ENCODE data around the gene RILPL1. TPM values are rescaled to one million over a fixed set of nuclear protein-coding genes. Genes with fewer than 3 reads are reported as not detected.
"Not testable (repeated sequence)": the region's sequence is repeated elsewhere in the genome, so short reads cannot be mapped to it uniquely, and the experiment has no call there.

RILPL1 gene
- total RNA-seq, 2 donors from 2014 or later = 91.7 to 98.0 TPM

DNA sequence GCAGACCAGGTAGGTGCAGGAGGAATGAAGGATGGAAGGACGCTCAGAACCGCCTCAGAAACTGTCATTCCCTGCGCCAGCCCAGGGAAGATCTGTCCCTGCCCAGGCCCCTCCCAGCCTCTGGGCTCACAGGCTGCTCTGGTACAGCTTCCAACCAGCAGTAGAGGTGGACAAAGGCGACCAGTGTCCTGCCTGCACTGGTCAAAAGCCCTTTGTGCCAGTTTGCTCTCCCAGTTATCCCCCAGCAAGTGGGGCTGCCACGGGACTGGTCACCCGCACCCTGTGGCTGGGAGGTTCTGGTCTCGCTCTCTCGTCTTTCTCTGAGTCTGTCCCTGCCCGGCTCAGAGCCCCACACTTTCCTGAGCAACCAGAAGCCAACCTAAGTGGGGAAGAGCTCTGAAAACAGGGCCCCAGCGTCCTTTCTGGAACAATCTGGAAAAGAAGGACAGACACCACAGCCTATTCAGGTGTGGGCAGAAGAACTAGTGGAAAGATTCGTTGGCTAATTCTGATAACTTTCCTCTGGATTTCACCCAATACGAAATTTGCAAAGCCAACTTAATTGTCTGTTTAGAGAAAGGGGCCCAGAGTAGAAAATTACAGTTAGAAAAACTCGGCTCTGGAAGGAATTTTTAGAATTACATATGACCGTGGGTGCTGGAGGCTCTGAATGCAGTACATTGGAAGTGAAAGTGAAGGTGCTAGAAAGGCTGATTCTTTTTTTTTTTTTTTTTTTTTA lies 53.9 kb downstream of the RILPL1 start:
- ATAC-seq (peak; percentile 63 to 70), DNase-seq (no peak)
- intact Hi-C loops (cut with DNase I) = no loop called here

DNA sequence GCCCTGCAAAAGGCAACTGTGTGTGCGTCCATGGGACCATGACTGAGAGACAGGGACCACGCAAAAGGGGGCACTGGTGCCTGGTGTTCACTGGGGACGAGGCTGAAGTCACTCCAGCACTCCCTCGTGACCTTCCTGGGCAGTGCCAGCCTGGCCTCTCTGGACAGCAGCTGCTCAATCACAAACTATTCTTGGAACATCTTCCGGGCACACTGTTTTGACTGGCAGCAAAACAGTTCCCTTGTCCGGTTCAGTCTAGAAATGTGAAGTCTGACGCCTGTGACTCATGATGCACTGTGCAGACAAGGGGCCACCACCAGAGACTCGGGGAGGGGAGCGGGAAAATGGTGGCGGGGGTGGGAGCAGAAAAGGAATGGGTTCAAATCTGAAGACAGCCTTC lies 54.8 kb downstream of the RILPL1 start:
- peak; percentile 90 for ATAC-seq
- peak; percentile 81 for DNase-seq
- intact Hi-C loops (cut with DNase I) = no loop called here

DNA sequence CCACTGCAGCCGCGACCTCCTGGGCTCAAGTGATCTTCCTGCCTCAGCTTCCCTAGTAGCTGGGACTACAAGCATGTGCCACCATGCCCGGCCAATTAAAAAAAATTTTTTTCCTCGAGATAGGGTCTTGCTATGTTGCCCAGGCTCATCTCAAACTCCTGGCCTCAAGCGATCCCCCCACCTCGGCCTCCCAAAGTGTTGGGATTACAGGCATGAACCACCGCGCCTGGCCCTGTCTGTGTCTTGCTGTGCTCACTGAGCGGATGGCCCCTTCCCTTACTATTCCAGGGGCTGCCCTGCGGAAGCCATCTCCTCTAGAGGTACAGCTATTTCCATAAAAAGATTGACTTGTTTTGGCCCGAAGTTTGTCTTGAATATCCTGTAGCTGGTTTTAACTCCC lies 55.5 kb downstream of the RILPL1 start:
- ATAC-seq = no peak
- intact Hi-C loops (cut with DNase I) = no loop called here
- DNase-seq = no peak

DNA sequence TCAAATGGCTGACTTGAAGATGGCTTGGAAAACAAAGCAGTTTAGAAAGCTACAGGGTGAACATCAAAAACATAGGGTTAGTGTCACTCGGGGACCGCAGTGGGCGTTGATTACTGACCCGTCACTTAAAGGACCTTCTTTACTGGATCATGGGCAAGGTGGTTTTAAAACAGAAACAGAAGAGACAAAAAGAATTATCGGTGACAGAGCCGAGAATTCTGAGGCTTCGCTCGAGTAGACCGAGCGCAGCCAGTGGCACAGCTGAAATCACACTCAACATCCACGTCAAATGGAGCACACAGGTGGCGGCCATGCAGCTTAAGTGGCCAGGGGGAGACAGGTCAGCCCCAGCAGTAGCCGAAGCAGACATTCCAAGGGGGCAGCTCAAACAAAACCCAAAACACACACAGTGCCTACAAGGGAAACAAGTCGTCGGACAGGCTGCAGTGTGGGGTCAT lies 58.2 kb downstream of the RILPL1 start:
- intact Hi-C loops (cut with DNase I) = no loop called here
- DNase-seq (no peak), ATAC-seq (no peak)

DNA sequence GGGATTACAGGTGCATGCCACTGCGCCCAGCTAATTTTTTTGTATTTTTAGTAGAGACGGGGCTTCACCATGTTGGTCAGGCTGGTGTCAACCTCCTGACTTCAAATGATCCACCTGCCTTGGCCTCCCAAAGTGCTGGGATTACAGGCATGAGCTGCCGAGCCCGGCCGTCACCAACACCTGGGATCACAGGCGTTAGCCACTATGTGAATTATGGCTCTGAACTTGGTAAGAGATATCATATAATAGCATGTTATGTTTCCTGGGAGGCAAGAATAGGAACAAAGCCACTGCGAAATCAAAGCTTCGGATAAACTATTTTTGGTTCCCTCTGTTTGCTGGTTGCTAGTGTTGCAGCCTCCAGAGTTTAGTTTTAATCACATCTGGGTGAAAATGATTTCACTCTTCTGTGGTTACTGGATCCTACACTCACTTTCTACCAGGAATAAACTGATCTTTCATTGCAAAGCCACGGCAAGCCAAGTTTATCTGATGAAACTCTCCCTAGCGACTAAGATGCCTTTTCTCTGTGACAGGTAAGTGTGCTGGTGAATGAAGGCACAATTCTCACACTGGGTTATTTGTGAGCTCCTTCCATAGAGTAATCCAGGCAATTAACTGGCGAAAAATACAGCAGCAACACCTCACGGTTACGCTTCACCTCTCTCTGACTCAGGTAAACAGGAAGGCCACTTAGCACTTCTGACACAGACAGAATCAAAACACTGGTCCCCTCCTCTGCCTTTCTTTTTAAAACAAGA lies 58.9 kb downstream of the RILPL1 start:
- ATAC-seq (no peak), DNase-seq (peak; percentile 48)
- intact Hi-C loops (cut with DNase I) = loop anchor here in 1 of 2 donors (5.0 kb wide), 1 partner anchor 58 kb away; the partner anchor contains the start of gene RILPL1

DNA sequence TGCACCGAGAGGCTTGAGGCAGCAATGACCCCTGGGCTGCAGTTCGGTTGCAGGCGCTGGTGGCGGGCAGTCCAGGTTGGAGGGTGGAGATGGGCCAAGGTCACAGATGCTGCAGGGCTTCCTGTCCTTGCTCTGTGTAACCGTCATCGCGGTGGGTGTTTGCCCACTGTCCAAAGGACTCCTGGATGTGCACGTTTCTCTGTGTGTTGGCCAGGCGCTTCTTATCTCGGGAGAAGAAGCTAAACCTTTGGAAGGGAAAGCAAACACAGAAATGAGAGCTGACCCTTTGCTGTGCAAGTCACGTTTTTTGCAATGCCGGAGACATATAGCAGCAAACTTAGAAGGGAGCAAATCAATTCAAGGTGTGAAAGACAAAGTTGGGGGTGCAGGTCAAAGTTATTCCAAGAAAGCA lies 61.1 kb downstream of the RILPL1 start:
- intact Hi-C loops (cut with DNase I) = loop anchor here in 1 of 2 donors (5.0 kb wide), 1 partner anchor 60 kb away; the partner anchor contains the start of gene RILPL1
- no peak for ATAC-seq
- DNase-seq = no peak

DNA sequence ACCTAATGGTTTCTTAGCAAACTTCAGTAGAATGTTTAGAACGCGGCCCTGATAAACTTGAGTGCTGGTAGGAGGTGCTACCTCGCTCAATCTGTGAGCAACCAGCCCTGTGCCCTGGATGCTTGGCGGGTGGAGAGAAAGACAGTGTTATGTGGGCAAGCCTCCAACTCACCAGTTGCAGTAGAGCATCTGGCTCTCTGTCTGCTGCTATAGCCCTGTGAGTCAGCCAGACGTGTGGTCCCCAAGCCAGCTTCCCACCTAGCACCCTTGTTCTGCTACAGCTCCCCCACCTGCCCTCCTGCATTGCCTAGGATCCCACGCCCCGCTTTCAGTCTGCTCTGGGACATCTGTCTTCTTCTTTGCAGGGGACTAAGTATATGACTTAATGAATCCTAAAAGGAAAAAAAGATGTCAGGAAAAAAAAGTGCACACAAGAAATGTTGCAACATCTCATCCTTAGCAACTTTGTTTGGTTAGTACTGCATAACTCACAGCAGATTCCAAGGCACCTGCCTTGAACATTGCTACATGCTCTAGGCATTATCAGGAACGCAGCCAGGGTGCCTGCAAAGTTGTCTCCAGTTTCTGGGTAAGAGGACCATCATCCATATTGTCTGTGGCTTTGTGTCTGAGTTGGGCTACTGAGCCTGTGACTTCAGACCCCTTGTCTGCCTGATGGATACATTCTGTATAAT lies 62.0 kb downstream of the RILPL1 start:
- ATAC-seq (peak; percentile 90 to 95), DNase-seq (peak; percentile 60)
- intact Hi-C loops (cut with DNase I) = loop anchor here in 1 of 2 donors (5.0 kb wide), 1 partner anchor 61 kb away; the partner anchor contains the start of gene RILPL1

DNA sequence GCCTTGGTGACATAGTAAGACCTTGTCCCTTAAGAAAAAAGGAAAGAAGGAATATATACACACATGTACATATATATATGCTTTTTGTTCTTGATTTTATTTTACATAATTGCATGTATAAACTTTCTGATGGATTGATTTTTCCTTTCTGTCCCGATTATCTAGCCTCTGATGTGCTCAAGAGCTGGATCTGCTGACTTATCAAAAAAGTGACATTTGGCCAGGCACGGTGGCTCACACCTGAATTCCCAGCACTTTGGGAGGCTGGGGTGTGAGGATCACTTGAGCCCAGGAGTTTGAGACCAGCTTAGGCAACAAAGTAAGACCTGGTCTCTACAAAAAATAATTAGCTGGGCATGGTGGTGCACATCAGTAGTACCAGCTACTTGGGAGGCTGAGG lies 63.5 kb downstream of the RILPL1 start:
- no peak for DNase-seq
- ATAC-seq = no peak
- intact Hi-C loops (cut with DNase I) = loop anchor here in 1 of 2 donors (5.0 kb wide), 2 partner anchors 52 to 62 kb away; partner anchors contain the start of gene RILPL1

DNA sequence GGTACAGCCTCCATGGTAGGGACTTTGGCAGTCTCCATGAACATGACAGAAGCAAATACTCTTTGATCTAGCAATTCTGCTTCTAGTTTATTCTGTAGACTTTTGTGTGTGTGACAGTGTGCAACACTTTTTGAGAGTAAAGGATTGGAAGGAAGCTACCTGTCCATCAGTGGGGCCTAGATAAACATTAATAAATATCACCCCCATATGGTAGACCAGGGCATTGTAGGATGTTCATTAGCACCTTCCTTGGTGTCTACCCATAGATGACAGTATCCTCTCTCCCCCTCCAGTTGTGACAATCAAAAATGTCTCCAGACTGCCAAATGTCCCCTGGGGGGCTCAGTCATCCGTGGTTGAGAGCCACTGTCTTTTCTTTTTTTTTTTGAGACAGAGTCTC lies 64.7 kb downstream of the RILPL1 start:
- intact Hi-C loops (cut with DNase I) = loop anchor here in 1 of 2 donors (5.0 kb wide), 1 partner anchor 54 kb away; no protein-coding TSS in a partner anchor
- no peak for ATAC-seq
- DNase-seq = no peak

DNA sequence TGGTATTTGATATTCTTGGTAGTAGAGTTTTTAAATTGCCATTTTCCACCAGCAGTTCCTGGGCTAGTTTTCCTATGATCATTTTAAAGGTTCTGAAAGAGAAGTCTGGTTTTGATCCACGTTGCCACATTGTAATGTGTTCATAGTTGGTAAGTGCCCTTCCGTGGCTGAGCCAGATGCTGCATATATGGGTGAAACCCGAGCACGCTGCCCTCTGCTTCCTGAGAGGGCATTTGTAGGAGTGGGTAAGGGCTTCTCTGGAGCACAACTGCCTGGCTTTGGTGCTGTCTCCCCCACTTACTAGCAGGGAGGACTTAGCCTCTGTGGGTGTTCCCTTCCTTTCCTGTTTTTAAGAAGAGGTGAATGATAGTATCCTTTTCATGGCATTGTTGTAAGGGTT lies 68.4 kb downstream of the RILPL1 start:
- DNase-seq = no peak
- peak in 1 of 2 donors; percentile 62 for ATAC-seq
- intact Hi-C loops (cut with DNase I) = loop anchor here in 1 of 2 donors (5.0 kb wide), 1 partner anchor 57 kb away; no protein-coding TSS in a partner anchor

DNA sequence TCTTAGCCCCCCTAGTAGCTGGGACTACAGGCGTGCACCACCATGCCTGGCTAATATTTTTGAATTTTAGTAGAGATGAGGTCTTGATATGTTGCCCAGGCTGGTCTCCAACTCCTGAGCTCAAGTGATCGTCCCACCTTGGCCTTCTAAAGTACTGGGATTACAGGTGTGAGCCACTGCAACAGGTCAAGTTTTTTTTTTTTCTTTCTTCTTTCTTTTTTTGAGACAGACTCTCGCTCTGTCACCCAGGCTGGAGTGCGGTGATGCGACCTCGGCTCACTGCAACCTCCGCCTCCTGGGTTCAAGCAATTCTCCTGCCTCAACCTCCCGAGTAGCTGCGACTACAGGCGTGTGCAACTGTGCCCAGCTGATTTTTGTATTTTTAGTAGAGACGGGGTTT lies 70.3 kb downstream of the RILPL1 start:
- ATAC-seq; intact Hi-C loops (cut with DNase I); DNase-seq: not testable (repeated sequence)

DNA sequence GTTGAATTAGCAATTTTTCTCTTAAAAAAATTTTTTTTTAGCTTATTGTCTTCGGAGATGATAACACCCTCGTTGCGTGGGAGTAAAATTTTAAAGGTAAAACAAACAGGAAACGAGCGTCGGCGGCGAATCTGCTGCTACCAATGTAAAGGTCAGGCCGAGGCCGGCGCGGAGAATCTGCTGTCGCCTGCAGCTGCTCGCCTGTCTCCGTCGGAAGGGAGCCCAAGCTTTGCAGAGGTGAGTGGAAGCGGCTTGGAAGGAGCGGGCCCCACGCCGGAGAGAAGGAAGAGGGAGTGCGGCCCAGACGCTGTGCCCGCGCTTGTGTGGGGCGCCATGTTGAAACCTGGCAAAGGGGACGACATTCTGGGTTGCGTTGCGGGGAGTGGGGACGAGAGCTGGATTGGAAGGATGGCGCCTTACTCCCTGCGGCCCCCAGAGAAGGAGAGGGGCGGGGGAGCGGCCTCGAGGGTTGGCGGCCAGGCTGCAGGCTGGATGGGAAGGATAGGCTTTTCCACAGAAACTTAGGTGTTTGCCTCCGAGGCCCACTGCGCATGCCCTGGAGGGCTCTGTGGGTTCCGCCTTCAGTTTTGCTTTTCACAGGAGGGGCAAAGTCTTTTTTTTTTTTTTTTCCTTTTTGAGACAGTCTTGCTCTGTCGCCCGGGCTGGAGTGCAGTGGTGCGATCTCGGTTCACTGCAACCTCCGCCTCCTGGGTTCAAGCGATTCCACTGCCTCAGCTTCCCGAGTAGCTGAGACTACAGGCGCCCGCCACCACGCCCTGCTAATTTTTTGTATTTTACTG lies 75.3 kb downstream of the RILPL1 start, which contains the start of gene SNRNP35:
SNRNP35 (plus strand) TSS at position 160 of the 800 bp plus-strand sequence. CDS start 7,402 bp downstream, outside the sequence.
- ATAC-seq = peak; percentile 88 to 89
- peak; percentile 87 for DNase-seq
- intact Hi-C loops (cut with DNase I) = loop anchor here in 1 of 2 donors (5.0 kb wide), 1 partner anchor 124 kb away; the partner anchor contains the start of gene TMED2

DNA sequence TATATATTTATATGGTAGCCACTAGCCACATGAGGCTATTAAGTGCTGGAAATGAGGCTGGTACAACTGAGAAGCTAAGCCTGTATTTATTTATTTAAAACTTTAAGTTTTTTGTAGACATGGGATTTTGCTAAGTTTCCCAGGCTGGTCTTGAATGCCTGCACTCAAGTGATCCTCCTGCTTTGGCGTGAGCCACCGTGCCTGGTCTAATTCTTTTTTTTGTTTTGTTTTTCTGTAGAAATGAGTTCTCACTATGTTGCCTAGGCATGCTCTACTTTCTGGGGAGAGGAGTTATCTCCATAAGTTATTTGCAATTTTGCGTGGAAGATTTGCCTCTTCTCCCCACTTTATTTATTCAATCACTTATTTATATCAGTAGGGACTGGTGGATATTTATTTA lies 80.4 kb downstream of the RILPL1 start:
- intact Hi-C loops (cut with DNase I) = no loop called here
- no peak for ATAC-seq
- DNase-seq = peak; percentile 6

DNA sequence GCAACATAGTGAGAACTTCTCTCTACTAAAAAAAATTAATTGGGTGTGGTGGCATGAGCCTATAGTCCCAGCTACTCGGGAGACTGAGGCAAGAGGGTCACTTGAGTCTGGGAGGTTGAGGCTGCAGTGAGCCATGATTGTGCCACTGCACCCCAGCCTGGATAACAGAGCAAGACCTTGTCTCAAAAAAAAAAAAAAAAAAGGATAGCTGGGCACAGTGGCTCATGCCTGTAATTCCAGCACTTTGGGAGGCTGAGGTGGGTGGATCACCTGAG lies 81.3 kb downstream of the RILPL1 start:
- ATAC-seq; DNase-seq; intact Hi-C loops (cut with DNase I): not testable (repeated sequence)

DNA sequence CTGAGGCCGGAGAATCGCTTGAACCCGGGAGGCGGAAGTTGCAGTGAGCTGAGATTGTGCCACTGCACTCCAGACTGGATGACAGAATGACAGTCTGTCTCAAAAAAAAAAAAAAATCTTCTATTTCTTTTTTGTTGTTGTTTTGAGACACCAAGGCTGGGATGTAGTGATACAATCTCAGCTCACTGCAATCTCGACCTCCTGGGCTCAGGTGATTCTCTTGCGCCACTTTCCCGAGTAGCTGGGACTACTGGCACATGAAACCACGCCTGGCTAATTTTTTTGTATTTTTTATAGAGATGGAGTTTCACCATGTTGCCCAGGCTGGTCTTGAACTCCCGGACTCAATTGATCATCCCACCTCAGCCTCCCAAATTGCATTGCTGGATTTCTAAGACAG lies 82.9 kb downstream of the RILPL1 start:
- intact Hi-C loops (cut with DNase I) = no loop called here
- ATAC-seq = no peak
- no peak for DNase-seq

DNA sequence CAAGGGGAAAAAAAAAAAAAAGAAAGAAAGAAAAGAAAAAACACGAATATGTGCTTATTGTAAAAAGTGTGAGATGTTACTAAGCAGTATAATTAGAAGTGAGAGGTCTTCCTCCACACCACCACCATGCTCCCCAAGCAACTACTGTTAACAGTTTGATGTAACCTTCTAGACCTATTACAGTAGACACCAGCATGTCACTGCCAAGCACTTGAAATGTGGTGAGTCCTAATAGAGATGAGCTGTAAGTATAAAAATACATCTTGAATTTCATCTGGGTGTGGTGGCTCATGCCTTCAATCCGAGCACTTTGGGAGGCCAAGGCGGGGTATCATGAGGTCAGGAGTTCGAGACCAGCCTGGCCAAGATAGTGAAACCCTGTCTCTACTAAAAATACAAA lies 83.7 kb downstream of the RILPL1 start:
- no peak for DNase-seq
- ATAC-seq = no peak
- intact Hi-C loops (cut with DNase I) = no loop called here

DNA sequence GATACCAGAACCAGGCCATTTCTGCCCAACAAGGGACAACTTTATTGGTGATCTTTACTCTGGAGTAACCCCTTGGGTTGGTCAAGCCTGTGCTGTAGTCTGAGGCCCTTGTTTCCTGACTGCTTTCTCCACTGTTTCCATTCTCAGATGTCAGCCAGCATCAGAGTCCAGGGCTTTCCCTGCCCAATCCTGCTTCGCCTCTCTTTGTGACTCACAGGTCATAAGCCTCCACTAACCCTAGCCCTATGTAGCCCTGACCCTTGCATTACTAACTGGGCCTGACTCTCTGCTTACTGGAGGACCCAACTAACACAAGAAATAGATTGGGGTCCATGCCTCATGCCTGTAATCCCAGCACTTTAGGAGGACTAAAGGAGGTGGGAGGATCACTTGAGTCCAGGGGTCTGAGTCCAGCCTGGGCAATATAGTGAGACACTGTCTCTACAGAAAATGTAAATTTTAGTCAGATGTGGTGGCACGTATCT lies 84.2 kb downstream of the RILPL1 start:
- ATAC-seq = no peak
- no peak for DNase-seq
- intact Hi-C loops (cut with DNase I) = no loop called here

DNA sequence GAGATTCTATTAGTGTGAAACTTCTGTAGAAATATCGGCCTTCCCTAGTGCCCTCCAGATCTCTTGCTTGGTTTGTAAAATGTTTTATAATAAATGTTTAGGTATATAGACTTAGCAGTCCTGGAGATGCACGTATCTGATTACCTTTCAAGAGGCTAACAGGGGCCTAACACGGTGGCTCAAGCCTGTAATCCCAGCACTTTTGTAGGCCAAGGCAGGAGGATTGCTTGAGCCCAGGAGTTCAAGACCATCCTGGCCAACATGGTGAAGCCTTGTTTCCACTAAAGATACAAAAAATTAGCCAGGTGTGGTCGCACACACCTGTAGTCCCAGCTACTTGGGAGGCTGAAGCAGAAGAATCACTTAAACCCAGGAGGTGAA lies 87.2 kb downstream of the RILPL1 start:
- intact Hi-C loops (cut with DNase I) = no loop called here

More for the DNA sequence above, 87.2 kb downstream of the RILPL1 start:
- DNase-seq (no peak), ATAC-seq (no peak)
